VCaP (cell line): Measurements from ENCODE around the gene GALK1.

ENCODE experiments used
- H3K27ac ChIP-seq: fragments of 450-650 bp; 2 replicates; pipeline ENCODE4 v1.5.1; 2017
- TF ChIP-seq, protein P1 (sequence below): fragments of 450-650 bp; conservative IDR thresholded peaks from 2 replicates; pipeline ENCODE4 v1.5.1; 2017; ENCODE audit warnings: mild to moderate bottlenecking, moderate library complexity

The GALK1 gene

DNA sequence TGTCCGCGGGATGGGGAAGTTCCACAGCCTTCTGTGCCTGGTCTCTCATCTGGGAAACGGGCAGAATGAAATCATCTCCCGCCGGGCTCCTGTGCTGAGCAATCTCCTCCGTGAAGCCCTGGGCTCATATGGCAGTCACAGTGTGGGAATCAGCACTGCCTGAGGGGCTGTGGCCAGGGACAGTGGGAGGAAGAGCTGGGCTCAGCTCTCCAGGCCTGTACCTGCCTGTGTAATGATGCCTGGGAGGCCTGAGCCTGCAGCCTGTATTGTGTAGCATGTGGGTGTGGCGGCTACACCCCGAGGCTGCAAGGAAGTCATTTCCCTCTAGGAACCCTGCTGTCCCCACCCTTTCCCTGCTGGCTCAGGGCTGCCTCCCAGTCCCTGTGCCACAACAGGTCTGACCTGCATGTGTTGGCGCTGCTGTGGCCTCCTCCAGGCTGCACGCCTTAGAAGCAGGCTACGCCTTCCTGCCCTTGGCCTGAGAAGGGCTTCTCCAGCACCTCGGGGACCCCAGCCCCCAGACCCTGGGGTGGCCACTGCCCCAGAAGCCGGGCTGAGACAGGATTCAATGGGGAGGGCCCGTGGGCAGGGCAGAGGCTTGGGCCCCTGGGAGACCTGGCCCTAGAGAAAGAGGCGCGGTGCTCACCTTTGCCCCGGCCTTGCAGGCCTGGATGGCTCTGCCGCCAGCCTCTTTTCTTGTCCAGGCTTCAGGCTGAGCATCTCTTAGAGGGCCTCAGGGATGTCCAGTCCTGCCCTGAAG lies 41.6 kb downstream of the GALK1 start:
- no peak overlapping the region for H3K27ac ChIP-seq
- TF ChIP-seq, protein P1, sequence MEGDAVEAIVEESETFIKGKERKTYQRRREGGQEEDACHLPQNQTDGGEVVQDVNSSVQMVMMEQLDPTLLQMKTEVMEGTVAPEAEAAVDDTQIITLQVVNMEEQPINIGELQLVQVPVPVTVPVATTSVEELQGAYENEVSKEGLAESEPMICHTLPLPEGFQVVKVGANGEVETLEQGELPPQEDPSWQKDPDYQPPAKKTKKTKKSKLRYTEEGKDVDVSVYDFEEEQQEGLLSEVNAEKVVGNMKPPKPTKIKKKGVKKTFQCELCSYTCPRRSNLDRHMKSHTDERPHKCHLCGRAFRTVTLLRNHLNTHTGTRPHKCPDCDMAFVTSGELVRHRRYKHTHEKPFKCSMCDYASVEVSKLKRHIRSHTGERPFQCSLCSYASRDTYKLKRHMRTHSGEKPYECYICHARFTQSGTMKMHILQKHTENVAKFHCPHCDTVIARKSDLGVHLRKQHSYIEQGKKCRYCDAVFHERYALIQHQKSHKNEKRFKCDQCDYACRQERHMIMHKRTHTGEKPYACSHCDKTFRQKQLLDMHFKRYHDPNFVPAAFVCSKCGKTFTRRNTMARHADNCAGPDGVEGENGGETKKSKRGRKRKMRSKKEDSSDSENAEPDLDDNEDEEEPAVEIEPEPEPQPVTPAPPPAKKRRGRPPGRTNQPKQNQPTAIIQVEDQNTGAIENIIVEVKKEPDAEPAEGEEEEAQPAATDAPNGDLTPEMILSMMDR: no peak

- no peak overlapping the region for H3K27ac ChIP-seq
- TF ChIP-seq, protein P1: no peak
These were observed 42.4 kb downstream of the GALK1 start for GRCh38 chr17:75722542-75723095.

DNA sequence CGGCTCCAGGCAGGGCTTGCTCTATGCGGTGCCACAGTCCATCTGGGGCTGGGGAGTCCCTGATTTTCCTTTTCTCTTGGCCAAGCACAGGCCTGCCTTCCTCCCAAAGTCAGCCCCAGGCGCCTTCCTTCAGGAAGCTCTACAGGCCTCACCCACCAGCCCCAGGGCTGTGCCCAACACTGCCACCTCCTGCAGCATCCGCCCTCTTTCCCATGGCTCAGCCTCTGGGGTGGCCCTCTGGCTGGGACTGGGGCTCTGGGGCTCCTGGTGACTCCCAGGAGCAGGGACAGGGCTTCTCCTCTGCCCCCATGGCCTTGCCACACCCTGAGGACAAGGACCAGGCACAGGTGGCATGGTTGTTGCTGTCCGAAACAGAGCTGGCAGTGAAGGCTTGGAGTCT lies 42.9 kb downstream of the GALK1 start:
- TF ChIP-seq, protein P1: no peak
- H3K27ac ChIP-seq: no peak overlapping the region; the same call in 1 of the 2 replicates

- TF ChIP-seq, protein P1: no peak
- H3K27ac ChIP-seq: peak overlapping the region; percentile 31; the same call in 1 of the 2 replicates
These were observed 43.5 kb downstream of the GALK1 start for GRCh38 chr17:75721463-75722011.

GRCh38 chr17:75720656-75721462 lies 44.1 kb downstream of the GALK1 start, which contains the start of gene ITGB4:
TSS of gene ITGB4 (plus strand) at chr17:75721459. CDS start at chr17:75724704, 3,245 bp downstream.
- peak within 1 kb of the TSS; percentile 31; the same call in 1 of the 2 replicates for H3K27ac ChIP-seq
- TF ChIP-seq, protein P1: peak; percentile 27; the same call in 1 of the 2 replicates

GRCh38 chr17:75719732-75720131 lies 45.3 kb downstream of the GALK1 start:
- TF ChIP-seq, protein P1: no peak
- H3K27ac ChIP-seq: no peak overlapping the region

DNA sequence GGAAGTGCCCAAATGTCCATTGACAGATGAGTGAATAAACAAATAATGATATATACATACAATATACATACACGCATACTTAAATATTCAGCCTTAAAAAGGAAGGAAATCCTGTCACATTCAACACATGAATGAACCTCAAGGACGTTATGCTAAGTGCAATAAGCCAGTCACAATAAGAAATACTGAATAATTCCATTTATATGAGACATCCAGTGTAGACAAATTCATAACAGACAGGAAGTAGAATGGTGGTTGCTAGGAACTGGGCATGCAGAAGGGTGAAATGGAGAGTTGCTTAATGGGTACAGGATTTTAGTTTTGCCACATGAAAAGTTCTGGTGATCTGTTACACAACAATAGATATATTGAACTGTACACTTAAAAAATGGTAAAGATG lies 52.5 kb downstream of the GALK1 start:
- TF ChIP-seq, protein P1: no peak
- no peak overlapping the region for H3K27ac ChIP-seq
